ENCODE data around the gene SCARB1.

The SCARB1 gene

DNA sequence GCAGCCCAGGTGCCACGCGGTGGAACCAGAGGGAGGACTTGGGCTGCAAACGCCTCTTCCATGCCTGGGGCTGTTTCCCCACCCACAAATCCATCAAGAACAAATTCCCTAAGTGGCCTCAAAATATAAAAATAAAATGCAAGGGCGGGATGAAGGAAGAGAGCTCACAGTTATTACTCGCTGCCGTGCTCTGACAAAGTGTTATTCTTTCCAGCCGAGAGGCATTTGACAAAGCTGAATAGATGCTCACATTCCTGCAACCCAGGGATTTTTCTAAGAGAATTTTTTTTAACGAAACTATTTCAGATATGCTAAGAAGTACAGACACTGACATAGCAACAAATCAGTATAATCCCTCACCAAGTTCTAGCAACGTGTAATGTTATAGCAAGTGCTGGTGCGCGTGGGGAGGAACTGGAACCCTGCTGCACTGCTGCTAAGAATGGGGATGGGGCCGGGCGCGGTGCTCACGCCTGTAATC is 70.7 kb downstream of the SCARB1 start:
- DNase-seq, result no peak

DNA sequence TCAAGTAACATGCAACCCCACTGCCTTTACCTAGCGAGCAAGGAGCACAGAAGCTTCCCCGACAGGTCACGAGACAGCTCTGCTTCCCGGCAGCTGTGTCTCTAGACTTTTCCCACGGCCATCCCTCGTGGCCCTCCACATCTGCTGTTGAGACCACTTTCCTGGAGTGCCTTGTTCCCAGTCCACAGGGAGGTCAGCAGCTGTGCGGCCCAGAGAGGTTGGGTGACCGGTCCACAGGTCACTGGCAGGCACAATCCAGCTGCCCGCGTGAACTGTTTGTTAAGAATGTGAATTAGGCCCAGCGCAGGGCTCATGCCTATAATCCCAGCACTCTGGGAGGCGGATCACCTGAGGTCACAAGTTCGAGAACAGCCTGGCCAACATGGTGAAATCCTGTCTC is 71.5 kb downstream of the SCARB1 start:
- DNase-seq, result no peak

DNA sequence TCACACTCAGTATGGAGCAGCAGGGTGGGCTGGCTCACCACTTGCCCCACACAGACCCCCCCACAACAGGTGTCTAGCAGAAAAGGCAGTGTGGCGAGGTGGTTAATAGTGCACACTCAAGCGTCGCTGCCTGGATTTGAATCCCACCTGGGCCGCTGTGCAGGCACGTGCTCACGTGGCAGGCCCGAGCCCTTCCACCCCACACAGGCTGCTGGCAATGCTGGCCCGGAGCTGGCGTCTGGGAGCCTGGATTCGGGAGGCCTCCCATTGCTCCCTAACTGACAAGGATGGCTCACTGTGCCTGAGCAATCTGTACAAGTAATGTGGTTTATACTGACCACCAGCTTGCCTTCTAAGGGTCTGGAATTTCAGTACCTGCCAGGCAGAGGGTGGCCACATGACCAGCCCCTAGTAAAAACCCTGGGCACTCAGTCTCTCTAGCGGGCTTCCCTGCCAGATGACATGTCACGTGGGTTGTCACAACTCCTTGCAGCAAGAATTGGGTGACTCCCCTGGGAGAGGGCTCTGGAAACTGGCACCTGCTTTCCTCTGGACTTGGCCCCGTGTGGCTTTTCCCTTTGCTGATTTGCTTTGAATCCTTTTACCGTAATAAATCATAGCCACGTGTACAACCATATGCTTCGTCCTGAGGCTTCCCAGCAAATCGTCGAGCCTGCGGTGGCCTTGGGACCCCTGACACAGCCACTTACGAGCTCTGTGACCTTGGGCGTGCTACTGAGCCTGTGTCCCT is 72.8 kb downstream of the SCARB1 start:
- no peak for DNase-seq

DNA sequence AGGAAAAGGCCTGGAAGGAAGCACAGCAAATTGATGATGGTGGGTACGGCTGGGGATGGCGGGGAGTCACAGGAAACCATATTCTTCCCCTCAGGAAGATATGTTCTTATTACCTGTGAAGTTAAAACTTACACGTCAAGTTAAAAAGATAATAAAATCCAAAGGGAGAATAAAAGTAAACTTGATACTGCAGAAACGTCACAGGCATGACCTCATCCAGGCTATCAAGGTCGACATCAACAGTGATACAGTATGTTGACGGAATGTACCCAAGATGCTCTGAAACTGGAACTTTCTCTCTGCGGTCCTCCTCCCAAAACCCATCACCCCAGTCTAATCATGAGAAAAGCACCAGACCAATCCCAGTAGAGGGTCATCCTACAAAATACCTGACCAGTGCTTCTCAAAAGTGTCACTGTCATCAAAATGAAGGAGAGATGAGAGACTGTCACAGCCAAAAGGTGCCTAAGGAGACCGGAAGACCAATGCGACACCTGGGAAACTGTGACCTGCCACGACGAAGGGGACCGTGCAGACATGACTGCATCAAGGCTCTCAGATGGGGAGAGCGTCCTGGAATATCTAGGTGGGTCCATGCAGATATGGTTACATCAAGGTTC is 74.6 kb downstream of the SCARB1 start:
- no peak for DNase-seq

DNA sequence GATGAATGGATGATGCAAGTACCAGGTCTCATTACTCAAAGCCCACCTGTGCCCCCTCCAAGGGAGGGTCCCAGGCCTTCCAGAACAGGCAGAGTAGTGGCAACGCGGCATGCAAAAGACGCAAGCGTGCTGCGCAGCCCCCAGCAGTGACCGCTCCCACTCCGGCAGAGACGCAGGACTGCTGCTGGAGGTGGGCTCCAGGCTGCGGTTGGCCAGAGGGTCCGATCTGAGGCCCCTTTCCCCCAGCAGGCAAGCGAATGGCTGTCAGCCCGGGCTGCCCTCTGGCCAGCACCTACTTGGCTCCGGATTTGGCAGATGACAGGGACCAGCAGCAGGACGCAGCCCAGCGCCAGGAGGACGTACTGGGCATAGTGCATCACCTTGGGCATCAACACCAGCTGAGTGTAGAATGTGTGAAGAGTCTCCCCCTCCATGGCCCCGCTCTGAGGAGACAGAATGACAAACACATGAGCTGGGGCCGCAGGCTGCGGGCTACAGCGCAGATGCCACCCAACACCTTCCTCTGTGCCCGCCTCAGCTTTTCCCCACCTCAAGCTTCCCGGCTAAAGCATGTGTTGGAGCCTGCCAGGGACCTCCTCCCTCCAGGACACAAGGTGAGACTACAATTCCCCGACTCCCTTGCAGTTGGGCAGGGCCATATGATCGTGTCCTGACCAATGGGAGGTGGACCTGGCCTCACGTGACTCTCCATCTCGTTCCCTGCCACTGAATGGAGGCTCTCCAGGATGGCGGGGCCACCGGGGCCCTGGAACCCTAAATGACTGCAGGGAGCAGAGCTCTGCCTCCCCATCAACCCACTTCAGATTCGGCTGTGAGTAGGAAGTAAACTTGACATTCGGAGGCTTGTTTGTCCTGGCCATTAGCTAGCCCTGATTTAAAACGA is 77.4 kb downstream of the SCARB1 start:
- no peak for DNase-seq

DNA sequence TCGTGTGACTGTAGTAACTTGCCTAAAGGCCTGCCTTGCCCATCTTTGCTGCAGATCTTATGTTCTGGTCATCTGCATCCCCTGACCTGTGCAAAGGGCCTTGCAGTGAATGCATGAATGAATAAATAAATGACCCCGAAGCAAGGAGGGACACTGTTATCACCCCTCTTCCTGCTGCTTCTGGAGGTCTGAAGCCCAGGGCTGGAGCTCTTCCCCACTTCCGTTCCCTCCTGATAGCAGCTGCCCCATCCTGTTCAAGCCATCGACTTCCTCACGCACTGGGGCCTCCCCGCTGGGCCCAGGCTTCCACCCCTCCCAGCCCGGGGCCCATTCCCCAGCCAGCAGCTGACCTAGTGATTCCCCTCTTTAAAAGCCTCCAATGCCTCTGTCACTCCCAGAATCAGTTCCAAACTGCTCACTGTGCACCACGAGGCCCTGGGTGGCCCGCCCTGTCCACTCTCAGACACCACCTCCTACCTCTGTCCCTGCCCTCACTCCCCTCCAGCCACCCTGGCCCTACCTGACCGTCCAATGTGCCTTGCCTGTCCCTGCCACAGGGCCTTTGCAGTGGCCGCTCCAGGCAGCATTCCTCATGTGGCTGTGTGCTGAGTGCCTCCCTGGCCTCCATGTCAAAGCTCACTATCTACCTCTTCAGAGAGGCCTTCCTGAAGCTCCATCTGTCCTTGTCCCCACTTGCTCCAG is 78.6 kb downstream of the SCARB1 start:
- no peak for DNase-seq

DNA sequence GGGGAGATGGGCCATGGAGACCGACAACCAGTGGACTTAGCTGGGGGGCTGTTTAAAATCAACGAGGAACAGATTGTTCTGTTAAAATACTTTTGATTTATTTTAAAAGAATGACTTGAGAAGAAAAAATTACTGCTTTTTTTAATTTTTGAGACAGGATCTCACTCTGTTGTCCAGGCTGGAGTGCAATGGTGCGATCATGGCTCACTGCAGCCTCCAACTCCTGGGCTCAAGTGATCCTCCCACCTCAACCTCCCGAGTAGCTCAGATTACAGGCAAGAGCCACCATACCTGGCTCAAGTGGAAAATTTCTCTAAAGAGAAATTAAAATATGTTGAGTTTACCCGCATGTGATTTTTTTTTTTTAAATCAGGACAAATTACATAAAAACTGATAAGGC is 80.6 kb downstream of the SCARB1 start:
- no peak for DNase-seq

DNA sequence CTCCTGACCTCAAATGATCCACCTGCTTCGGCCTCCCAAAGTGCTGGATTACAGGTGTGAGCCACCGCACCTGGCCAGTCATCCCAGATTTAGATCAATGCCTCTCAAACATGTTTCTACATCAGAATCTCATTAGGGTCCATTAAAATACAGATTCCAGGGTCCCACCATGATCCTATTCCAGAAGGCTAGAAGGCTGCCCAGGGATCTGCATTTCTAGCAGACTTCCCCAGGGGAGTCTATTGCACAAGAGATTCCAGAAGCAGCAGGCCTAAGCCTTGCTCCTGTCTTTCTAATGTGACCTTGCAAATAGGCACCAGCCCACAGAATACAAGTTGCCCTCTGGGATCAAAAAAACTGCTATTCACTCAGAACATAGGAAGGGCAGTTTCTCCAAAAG is 81.5 kb downstream of the SCARB1 start:
- no peak for DNase-seq

DNA sequence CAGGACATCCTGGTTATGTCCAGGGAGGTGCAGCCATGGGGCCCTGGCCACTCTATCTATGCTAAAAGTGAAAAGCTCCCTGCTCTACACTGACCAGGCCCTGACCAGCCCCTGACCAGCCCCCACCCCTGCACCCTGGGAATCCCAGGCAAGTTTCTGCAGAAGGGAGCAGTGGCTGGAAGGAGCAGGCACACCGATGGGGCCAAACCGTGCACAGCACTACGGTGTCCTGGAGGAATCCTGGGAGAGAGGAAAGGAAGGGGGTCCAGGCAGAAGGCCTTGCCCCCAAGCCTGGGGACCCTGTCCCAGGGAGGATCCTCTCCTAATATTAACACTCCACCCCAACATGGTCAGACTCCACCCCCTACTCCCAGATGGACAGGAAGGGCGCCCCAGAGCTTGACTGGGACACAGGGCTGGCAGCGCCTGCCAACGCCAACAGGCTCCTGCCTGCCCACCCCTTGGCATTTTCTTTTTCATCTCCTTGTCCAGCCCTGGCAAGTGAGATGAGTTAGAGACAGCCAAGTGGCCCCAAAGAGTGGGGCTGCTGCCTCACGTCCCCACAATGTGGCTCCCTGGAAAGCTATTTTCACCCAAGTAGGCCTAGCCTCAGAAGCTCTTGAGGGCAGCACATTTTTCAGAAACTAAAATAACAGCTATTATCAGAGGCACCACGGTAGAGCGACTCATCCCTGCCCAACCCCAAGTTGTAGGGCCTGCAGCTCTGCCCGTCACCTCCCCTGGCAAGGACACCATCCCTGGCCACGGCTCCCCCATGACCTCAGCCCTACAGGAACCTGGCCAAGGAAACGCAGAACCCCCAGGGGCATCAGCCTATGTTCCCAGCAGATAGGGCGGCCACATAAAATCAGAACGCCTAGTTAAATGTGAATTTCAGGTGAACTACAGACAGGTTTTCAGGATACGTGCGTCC is 82.6 kb downstream of the SCARB1 start:
- DNase-seq, result no peak

DNA sequence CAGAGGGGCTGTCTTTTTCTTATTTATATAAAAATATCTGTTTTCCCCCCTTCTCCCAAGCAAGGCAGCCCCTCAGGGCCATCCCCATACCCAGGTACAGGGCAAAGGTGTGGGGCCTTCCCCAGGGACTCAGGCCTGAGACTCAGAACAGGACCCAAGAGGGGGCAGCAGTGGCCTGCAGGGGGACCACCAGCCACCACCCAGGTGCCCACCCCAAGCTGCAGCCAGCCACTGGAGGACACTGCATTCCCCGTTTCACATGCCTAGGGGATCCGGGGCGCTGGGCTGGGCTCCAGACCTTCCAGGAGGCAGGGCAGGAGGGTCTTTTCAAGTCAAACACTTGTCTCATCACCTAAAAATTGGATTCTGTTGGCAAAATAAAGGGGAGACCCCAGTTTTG is 83.3 kb downstream of the SCARB1 start:
- DNase-seq, result no peak

DNA sequence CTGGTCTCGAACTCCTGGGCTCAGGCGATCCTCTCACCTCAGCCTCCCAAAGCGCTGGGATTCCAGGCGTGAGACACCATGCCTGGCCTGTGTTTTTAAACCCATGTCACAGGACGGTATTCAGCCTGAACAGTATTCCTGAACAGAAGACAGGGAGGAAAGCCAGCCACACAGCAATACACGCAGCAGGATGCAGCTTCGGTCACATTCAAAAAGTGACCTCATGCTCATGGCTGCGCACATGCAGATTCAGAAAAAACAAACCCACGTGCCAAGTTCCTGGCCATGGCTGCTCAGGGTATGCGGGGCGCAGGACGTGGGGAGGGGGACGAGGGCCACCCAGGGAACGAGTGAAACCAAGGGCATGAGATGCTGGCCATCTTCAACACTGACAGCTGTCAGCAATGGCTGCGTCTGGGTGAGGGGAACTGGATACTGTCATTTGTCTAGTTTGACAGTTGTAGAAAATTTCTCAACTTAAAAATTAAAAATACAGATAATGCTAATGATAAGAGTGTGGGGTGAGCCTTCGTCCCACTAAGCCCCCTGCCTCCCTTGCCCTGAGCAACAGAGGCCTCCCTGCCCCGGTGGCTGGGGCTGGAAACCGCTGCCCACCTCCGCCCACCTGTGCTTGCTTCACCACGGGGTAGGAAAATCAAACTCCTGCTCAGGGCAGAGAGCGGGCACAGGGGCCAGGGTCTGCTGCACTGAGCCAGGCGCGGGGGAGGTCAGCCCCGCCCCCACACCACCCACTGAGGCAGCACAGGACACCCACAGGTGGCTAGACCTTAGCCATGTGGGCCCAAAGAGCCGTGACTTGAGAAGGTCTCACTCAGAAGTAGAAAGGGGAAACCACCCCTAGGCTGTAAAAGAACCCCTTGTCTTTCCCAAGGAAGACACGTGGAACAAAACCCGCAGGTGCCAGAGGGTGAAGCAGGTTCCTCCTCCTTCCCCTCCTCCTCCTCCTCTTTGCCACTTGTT is 84.2 kb downstream of the SCARB1 start:
- DNase-seq, result no peak

DNA sequence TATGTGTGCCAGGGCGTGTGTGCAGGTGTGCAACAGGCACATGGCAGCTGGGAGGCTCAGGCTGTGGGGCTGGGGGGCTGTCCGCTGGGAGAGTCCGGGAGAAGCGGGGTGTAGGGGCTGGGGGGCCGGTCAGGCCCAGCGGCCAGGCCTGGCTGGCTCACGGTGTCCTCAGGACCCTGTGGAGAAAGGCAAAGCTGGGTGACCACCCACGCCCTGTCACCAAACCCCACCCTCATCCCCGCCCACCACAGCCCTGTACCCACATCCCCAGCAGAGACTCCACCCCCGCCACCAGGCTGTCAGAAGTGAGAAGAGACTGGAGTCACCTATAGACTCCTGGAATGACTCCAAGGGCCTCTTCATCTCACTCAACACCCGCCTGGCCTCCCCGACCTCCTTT is 85.3 kb downstream of the SCARB1 start:
- DNase-seq, result no peak

DNA sequence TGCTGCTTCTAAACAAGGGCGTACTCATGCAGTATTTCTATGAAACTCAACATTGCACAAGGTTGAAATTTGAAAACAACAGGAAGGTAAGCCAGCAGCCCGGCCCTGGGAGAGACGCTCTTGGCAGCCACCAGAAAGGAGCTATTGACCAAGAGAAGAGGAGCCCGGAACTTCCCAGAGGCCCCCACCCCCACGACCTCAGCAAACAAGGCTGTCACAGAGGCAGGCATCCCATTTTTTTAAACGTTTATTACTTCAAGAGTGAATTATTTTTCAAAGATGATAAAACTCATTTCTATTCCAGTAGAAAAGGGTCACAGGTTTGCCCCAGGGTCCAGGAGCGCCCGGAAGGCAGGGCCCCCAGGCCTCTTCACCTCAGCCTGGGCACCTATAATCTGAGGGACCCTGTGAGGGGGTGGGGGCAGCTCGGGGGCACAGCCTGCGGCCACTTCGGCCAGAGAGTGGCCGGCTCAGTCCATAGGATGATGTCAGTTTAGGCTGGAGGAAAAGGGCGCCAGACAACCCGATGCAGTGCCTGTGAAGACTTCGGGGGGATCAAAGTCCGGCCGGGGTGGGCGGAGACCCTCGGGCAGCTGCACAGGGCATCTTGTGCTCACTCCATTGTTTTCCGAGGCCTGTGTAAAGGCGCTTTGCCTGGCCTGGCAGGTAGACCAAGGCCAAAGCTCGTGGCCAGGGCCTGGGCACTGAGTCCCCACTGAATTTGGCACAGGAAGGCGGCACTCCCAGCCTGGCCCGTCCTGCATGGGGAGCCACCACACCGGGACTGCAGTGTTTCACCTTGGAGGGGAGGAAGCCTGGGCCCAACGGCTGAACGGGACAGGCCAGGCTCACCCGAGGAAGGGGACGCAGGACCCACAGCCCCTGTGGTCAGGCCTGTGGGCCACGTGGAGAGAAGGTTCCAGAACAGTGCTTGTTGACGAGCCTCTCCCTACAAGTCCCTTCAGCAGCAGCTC is 86.0 kb downstream of the SCARB1 start:
- DNase-seq, result no peak

DNA sequence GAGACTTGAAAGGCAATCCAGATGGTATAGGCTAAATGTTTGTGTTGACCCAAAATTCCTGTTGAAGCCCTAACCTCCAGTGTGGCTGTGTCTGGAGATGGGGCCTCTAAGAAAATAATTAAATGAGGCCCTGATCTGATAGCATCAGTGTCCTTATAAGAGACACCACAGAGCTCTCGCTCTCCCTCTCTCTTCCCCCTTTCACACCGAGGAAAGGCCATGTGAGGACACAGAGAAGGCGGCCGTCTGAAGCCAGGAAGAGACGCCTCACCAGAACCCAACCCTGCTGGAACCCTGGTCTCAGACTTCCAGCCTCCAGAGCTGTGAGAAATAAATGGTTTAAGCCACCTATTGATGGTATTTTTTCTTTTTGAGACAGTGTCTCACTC is 87.5 kb downstream of the SCARB1 start:
- no peak for DNase-seq

DNA sequence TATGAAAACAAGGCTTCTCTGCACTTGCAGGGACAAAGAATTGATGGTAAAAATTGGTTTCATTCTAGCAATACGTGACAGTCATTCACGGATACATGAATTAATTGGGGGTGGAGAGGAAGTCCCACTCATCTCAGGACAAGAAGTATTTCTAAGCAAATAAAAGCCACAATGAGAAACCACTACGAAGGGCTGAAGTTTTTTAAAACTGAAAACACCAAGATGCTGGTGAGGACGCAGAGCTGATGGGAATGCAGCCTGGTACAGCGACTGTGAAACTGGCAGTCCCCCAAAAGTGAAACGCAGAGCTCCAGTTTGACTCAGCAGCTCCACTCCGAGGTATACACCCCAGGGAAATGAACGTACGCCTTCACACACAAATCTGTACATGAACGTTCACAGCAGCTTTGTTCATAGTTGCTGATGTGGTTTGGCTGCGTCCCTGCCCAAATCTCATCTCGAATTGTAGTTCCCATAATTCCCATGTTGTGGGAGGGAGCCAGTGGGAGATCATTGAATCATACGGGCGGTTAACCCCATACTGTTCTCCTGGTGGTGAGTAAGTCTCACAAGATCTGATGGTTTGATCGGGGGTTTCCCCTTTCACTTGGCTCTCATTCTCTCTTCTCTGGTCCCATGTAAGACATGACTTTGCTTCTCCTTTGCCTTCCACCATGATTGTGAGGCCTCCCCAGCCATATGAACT is 89.0 kb downstream of the SCARB1 start:
- DNase-seq, result peak in 1 of 2 donors; percentile 34

DNA sequence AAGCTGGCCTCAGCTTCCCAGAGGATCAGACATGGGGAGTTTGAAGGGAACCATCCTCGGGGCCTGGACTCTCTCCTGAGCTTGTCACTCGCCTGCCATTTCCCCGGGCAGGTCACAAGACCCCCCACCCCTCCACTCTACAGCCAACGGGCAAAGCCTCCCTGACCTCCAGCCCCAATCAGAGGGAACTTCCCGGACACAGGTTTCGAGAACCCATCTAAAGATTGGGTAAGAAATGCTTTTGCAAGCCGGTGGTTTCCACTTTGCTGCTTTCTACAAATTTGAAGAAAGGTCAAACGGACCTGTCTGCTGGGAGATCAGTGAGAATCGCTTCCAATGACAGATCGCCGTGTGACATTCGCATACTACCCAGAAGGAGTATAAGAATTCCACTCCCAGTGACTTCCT is 89.6 kb downstream of the SCARB1 start:
- DNase-seq, result peak in 1 of 2 donors; percentile 46

DNA sequence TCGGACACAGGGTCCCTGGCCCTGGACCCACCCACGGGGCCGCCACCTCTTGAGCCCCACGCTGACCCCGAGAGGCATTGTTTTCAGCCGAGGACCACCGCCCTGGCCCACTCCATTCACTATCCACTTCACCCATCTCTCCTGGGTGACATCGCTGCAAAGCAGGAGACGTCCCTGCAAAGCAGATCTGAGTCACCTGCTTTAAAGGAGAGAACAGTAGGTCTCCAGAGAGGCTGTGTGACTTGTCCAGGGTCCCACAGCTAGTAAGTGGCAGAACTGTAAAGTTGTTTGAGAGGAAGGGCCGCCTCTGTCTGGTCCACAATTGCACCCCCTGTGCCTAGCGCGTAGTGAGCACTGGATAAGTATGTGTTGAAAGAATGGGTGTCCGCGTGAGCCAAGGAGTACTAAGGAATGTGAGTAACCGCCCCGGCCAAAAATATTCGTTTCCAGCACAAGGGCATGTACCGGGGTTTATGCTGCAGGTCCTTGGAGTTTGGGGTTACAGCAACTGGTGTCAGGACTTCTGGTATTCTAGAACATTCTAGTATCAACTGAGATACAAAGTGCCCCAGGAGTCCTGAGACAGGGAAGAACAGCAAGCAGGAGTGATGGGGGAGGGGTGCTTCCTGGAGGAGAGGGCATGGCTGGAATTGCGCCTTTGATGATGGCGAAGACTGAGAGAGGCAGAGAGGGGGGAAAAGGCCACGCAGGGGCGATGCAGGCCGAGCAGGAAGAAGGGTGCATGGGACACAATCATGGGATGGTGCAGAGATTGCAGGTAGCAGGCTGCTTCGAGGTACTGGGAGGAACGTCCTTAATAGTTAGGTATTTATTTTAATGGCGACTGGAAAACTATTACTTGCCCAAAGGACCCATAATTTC is 91.1 kb downstream of the SCARB1 start:
- DNase-seq, result no peak
